GM19463 (cell line): Measurements from ENCODE around the gene ZBTB38.
A peak's percentile ranks its signal among the peaks of the same experiment; 100 is the strongest.

Experiments used
- ATAC-seq: cut with Tn5 transposase; IDR thresholded peaks from one replicate; pipeline ENCODE4 v1.9.1; 2021; ENCODE audit warnings: mild to moderate bottlenecking, moderate library complexity; ENCODE audit not compliant: unreplicated experiment

ZBTB38 gene

DNA sequence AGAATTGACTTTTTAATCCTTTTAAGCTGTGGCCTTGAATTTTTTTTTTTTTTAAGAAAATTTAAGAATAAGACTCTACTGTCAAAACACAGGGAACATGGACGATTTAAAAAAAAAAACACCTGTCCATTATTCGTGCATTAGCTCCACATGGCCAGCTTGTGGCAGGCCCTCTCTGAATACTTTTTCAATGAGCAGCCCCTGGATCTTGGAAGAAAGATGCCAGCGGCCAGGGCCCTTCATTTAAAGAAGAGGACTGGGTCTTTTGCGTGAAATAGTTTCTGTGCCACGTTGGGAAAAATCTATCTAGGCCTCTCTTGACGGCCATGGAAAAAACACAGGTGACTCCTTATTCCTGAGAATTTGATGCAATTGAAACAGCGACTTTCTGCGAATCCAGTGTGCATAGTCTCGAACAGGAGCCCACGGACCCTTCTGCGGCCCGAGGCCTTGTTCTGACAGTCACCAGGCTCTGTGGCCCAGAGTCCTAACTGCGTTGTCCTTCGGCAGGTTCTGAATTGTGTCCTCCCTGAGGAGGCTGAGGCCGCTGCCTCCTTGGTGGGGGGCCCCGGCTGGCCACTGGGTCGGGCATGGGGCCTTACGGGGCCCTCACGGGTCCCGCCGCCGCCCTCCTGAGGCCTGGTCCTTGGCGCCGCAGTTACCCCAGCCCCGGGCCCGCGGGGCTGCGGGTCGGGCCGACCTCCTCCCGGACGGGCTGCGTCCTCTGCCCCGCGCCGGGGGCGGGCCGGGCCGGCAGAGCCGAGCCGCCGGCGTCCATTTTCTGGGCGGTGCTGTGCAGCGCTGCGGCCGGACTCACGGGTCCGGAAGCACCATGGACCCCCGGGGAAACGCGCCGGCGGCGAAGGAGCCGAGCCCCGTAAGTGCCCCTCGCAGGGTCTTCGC, 33.5 kb downstream of the ZBTB38 start:
- peak; percentile 73 for ATAC-seq

DNA sequence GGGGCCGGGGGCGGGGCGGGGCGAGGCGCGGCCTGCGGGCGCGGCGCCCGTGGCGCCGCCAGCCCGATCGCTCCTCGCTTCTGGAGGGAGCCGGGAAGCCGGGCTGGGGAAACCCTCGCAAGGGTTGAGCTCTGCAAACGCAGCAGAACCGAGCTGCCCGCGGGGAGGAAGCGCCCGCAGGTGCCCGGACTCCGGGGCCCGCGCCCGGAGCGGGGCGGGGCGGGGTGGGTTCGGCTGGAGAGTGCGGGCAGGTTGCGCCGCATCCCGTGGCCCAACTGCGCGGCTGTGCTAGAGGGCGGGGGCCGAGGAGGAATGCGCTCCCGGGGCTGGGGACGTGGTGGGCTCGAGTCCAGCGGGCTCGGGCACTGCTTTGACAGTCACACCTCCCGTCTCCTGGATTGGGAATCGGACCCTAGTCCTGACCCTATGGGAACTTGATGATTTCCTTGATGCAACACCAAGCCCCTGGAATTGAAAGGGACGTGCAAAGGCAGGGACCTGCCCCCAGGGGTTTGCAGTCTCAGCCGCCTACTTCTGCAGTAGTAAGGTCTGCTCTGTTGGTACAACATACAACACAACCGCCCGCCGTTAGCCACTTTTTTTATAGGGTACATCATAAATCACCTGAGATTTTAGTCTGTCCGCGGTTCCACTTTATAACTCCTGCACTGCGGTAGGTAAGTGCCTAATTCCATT, 34.3 kb downstream of the ZBTB38 start:
- peak; percentile 54 for ATAC-seq

DNA sequence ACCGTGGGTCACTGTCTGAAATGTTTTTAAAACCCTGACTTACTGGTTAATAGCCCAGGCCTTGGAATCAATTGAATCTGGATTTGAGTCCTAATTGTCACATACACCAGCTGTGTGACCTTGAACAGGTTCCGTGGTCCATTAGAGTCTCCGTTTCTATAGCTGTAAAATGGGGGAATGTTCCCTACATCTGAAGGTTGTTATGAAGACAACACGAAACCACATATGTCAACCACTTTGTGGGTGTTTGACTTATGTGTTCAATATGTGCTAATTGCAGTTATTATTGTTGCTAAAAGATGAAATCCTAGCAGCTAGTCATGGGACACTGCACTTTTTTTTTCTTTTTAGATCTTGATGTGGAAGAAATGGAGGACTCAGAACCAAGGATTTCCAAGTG, 35.3 kb downstream of the ZBTB38 start:
- ATAC-seq, result no peak

DNA sequence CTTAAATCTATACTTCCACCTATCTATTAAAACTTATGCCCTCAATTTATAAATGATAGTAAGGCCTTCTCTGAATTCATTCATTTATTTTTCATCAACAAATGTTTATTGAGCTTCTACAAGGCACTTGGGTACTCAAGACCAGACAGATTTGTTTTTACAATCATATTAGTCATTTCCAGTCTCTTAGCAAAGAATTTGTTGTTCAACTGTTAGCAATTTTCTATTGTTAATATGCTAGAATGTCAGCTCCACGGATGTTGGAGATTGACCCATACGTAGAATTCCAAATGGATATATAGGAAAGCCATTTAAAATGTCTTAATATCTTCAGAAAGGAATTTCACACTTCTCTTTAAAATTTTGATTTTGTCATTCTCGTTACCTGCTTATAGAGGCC, 36.7 kb downstream of the ZBTB38 start:
- no peak for ATAC-seq

DNA sequence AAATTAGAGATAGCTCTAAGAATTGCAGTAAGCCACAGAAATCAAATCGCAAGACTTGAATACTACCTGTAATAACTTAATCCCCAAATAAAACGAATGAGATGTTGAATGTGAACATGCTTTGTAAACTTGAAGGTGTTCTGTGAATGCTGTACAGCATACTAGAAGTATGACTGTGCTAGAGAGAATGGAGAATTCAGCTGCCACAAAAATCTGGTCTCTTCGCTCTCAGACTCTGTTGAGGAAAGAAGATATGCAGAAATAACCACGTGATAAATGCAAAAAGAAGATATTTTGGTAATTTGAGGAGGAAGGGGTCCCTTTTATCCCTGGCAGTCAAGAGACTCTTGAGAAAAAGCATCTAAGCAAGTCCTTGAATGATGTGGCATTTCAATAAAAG, 37.3 kb downstream of the ZBTB38 start:
- ATAC-seq, result no peak

DNA sequence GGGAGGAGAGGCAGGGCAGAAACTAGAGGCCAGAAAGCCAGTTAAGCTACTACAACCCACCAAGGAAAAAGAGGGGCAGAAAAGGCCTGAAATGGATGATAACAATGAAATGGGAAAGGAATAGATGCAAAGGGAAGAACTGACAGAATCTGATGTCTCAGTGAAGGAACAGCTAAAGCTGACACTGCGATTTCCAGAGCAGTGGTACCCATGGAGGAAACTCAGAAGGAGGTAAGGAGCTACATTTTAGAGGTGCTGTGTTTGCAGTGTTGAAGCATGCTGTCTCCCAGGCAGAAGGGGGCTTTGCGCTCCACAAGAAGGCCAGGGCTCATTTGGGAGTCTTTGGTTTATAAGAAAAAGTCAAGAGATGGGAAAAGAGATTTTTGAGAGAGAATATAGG, 38.0 kb downstream of the ZBTB38 start:
- ATAC-seq, result no peak

DNA sequence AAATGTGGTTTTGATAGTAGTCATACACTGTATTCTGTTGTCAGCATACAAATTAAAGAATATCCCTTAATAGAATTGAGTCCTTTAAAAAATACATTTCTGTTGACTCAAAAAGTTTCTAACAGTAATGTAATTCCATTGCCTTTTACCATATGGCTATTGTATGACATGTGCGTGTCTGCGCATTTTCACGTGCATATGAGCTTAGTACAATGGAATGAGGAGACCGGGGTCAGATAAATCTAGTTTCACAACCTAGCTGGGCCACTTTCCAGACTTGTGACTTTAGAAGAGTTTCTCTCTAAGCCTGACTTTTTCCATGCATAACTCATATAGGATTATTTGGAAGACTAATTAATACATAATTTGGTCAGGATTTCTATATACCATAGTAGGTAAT, 38.7 kb downstream of the ZBTB38 start:
- no peak for ATAC-seq

DNA sequence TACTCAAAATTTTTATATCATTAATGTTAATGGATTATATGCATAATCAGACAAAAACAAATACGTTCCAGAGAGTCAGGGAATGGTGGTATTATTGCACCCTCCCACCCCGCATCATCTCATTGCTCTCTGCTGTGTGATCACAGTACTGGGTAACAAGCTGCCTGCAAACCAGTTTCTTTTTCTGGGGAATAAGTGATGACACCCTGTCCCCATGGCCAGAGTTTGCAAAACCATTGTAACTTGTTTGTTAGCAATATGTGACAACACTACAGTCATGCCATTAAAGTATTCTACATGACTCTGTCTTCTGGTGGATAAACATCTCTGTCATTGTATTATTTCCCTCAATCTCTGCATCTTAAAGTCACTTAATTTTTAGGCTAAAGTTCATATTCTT, 39.5 kb downstream of the ZBTB38 start:
- ATAC-seq, result no peak

DNA sequence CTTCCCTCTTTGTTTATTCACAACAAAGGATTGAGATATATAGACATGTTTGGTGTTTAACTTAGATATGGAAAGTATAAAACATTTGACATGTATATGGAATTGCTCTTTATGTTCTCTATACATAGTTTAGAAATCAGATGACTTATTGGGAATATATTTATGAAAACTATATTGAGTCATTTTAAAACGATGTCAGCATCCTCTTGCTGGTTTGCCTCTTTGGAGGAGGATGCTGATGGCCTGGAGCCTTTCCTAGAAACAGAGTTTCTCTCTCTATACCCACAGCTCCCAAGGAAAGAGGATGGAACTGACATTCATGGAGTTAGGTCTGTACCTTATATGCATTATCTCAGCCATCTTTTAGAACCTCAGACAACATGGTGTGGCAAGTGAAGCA, 40.3 kb downstream of the ZBTB38 start:
- ATAC-seq, result no peak

DNA sequence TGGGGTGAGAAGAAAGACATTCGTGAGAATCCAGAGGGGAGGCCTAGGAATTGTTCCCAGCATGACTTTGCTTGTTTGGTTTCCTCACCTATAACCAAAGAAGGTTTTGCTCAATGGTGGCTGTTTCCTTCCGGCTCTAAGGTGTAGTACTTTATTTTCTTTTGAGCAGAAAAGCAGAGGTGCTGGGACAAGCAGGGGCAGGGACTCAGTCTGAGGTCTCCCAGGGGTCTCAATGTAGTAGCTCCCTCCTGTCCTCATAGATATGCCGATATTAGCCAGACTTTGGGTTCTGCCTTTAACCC, 41.6 kb downstream of the ZBTB38 start:
- ATAC-seq, result no peak

DNA sequence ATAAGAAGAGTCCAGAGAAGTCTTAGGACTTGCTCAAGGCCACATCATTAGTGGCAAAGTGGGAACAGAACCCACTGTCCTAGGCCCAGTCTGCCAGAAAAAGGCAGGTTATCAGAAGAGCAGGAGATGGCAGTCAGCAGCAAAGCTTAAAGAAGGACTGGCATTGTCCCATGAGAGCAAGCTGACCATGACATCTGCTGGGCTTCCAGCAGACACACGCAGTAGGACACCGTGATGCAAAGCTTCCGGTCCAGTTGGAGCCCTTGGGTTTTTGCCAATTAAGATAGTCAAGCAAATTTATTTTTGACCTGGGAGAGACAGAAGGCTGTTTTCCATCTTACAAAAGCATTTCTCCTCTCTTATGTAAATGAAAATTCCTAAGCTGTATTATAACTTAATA, 42.1 kb downstream of the ZBTB38 start:
- no peak for ATAC-seq

DNA sequence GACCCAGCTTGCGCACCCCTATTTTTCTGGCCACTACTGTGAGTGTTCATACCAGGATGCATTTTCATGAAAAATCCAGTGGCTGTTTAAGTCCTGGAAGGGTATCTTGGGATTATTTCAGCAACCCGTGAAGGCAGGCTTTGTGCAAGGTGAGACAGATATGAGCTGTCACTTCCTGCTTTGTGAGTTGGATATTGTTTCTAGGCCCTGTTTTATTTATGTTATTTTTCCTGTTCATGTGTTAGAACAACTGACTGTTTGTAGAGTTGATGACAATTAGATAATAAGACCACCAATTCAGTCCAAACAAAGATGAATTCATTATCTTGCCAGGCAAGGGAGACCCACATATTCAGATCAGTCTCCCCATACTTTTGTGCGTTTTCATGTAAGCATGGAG, 42.5 kb downstream of the ZBTB38 start:
- no peak for ATAC-seq

DNA sequence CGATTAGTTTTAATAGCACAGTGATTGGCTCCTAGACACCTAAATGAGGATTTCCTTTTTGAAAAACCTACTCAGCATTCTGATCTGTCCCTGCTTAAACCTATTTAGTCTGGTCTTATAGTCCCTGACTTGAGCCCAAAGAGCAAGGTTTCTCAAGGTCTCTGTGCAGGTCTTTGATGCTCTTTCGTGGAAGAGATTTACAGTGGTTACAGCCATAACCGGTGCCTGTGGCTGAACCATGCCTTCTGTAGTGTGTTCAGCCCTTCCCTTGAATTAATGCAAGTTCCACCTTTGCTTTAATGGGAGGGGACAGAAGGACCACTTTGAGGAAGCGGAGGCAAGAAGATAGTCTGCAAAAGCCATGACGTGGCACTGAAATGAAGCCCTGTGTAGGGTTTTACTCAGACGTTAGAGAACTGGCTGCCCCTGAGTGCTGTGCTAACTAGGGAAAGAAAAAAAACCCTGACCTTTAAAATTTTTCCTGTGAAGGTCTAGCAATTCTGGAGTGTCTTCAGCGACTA, 43.0 kb downstream of the ZBTB38 start:
- ATAC-seq, result no peak

DNA sequence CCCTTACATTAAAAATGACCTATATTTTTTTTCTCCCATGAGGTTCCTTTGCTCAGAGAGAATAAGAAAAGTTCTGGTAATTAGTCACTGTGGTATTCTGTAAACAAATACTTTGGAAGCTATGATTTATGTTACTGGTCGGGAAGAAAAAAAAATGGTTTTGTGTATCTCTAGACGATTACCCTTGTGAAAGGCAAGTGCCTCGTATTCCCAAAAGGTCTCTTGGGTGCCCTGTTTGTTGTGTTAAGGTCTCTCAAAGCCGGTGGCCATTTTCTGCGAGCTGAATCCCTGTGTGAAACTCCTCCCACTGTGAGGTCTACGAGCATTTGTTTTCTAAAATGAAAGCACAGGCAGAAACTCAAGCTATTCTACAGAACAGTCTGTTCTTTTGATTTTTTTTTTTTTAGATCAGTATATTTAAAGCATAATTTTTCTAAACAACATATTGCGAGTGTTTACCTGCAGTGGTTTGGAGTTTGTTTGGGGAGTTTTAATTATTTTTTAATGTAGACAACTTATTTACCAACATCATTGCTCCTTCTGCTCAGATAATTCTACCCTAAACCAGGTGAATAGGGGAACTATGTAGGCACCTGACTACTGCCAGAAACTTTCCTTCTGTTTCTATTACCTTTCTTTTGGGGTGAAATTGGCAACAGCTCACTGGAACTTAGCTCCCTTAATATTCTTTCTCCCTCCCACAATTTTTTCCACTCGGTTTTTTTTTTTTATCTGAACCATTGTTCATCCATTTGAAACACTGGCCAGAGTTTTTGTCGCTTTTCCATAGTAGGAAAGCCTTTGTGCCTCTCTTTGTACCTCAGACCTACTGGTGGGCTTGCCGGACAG, 44.0 kb downstream of the ZBTB38 start:
- peak; percentile 49 for ATAC-seq

DNA sequence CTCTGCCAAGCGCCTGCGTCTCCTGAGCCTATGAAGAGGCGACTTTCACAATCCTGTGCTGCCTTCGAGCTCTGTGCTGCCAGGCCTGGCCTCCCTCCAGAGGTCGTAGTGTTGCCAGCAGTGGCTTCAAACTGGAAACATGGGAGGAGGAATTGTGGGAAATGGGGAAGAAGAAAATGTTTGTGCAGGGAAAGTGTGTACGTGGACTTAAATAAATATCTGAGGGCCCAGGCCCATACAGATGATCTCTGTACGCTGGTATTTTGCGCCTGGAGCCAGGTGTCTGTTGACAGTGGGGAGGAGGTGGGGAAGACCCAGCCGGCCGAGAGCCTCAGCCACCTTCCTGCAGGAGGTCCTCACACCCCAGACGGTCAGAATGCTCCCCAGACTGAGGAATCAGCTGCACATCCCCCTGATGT, 44.6 kb downstream of the ZBTB38 start:
- ATAC-seq, result no peak

DNA sequence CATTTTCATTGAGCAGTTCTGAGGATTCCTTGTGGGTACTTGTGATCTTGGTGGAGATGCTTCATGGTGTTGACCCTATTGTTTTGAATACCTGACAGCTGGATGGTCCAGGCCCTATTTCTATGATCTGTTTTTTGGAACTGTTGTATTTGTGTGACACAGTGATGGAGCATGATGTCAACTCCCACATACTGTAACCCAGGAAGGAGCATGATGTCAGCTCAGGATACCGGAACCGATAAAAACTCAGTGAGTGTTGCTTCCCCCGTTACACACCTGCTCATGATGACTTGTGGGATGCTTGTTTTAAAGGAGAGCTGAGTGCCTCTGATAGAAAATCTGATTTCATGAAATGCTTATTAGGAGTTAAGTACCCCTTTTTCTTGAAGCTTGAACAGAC, 45.1 kb downstream of the ZBTB38 start:
- no peak for ATAC-seq

DNA sequence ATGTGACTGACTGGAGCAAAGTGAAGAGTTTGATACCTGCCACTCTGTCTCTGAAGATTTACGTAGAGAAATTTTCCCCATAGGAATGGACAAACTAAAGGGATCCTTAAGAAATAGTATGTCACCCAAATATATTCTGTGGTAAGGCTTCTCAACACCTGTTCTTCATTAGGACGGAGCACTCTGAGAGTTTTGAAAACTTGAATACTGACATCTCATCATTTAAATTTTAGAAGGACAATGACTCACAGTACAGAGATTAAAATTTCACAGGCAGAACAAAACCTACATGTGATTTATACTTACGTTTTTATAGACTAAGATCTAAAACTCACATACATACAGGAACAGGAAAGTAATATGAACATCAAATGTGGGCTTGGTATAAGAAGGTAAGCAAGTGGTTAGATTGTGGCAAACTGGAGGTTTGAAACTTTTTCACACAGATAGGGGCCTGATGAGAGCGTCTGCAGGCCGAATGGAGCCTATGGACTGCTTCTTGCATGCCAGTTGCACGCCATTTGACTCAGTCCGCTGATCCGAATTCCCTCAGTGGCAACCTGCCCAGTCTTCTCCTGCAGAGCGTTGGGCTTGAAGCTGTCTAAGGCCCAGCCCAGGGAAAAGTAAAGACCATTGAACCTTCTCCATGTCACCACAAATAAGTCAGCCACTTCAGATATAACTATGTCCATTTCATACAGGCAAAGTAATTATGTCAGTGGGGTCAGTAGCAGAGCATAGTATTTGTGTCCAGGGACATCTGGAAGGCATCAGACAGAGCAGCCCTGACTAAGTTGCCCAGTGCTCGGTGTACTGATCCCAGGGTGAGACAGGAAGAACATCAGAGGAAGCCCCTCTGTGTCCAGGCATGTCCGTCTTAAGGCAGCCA, 45.7 kb downstream of the ZBTB38 start:
- ATAC-seq, result no peak

DNA sequence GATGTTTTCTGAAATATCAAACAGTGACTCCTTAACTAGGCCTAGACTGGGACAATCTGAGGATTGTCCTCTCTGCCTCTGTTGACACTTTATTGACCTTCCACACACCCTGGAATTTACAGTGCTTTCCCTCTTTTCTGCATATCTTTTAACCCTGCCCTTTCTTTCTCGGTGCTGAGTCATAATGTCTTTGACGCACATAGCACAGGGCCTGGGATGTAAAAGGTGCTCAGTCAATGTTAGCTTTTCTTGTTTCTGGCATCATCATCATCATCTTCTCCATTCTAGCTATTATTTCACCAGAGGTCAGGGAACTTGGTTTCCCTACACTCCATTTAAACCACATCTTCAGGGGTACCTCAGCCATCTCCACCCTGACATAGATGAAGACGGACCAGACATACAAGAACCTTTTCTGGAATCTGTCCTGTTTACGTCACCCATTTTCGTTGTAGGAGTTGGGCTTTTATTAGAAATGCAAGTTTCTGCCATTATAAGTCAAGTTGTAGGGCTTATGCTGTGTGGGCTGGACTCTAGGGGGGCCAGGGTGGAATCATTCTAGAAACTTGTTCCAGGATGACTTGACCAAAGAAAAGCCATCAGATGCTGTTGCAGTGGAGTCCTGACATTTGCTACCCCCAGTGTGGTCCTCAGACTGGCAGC, 46.6 kb downstream of the ZBTB38 start:
- no peak for ATAC-seq

DNA sequence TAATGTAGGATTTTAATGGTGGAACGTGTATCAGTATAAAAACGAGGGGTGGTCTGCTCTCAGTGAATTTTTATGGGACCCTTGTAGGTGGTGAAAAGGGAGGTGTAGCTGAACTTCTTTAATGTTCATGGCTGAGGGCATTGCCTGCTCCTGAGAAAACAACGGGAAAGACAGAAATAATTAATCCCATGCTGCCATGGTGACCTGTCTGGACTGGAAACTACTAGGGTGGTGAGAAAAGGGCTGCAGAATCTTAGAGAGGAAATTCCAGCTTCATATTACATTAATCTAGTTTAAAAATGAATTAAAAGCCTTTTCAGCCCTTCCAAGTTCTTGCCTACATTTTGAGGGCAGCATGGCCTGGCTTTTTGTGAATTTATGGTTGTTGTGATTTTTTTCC, 47.6 kb downstream of the ZBTB38 start:
- no peak for ATAC-seq
